Mucosa of stomach (tissue), 1 donor: Measurements from ENCODE around the gene NUP98.

Experiments
- H3K27me3 ChIP-seq: one replicate; pipeline ENCODE4 v1.7.0; 2013; ENCODE audit warnings: mild to moderate bottlenecking, low read length; ENCODE audit not compliant: control insufficient read depth, insufficient read depth
- H3K36me3 ChIP-seq: one replicate; pipeline ENCODE4 v1.7.0; 2013; ENCODE audit warnings: low read length; ENCODE audit not compliant: control insufficient read depth, insufficient read depth
- H3K4me1 ChIP-seq: one replicate; pipeline ENCODE4 v1.7.0; 2013; ENCODE audit warnings: mild to moderate bottlenecking, low read length; ENCODE audit not compliant: control insufficient read depth, insufficient read depth
- H3K4me3 ChIP-seq: one replicate; pipeline ENCODE4 v1.7.0; 2013; ENCODE audit warnings: low read length
- H3K9ac ChIP-seq: one replicate; pipeline ENCODE4 v1.7.0; 2013; ENCODE audit warnings: mild to moderate bottlenecking, low read length, moderate library complexity
- H3K9me3 ChIP-seq: one replicate; pipeline ENCODE4 v1.7.0; 2013; ENCODE audit warnings: mild to moderate bottlenecking, low read length, moderate library complexity; ENCODE audit not compliant: control insufficient read depth
- donor health status: Pancreatic carcinoma.

Gene NUP98

GRCh38 chr11:3797329-3798090 lies at the start of gene NUP98:
Gene NUP98, minus strand, starts transcription at chr11:3797554. Its CDS starts 15,437 bp downstream, at chr11:3782117.
- peak within 1 kb of the TSS; percentile 82 for H3K4me3 ChIP-seq
- no peaks in the 10 kb centered on the region for H3K27me3 ChIP-seq
- no peaks in the 10 kb centered on the region for H3K9me3 ChIP-seq
- H3K4me1 ChIP-seq = peaks cover 18% of the 10 kb centered on the region
- H3K36me3 ChIP-seq = no peaks in the 10 kb centered on the region
- peak within 1 kb of the TSS; percentile 98 for H3K9ac ChIP-seq

GRCh38 chr11:3845670-3846069 lies 48.3 kb upstream of the NUP98 start:
- no peaks in the 10 kb centered on the region for H3K27me3 ChIP-seq
- peaks cover 5% of the 10 kb centered on the region for H3K4me1 ChIP-seq
- H3K9me3 ChIP-seq = no peaks in the 10 kb centered on the region
- H3K36me3 ChIP-seq = no peaks in the 10 kb centered on the region
- H3K9ac ChIP-seq = no peak overlapping the region
- H3K4me3 ChIP-seq = no peak overlapping the region

GRCh38 chr11:3845246-3845645 lies 47.9 kb upstream of the NUP98 start:
- Histone ChIP-seq H3K4me3 (no peak overlapping the region), H3K4me1 (peaks cover 5% of the 10 kb centered on the region), H3K36me3 (no peaks in the 10 kb centered on the region), H3K9me3 (no peaks in the 10 kb centered on the region), H3K27me3 (no peaks in the 10 kb centered on the region), H3K9ac (no peak overlapping the region)

GRCh38 chr11:3843326-3843725 lies 46.0 kb upstream of the NUP98 start:
- no peaks in the 10 kb centered on the region for H3K9me3 ChIP-seq
- peaks cover 5% of the 10 kb centered on the region for H3K4me1 ChIP-seq
- no peaks in the 10 kb centered on the region for H3K36me3 ChIP-seq
- H3K4me3 ChIP-seq = no peak overlapping the region
- H3K27me3 ChIP-seq = no peaks in the 10 kb centered on the region
- H3K9ac ChIP-seq = no peak overlapping the region

- no peaks in the 10 kb centered on the region for H3K27me3 ChIP-seq
- H3K9me3 ChIP-seq = no peaks in the 10 kb centered on the region
- peaks cover 15% of the 10 kb centered on the region for H3K4me1 ChIP-seq
- peak overlapping the region; percentile 88 for H3K9ac ChIP-seq
- peak overlapping the region; percentile 58 for H3K4me3 ChIP-seq
- no peaks in the 10 kb centered on the region for H3K36me3 ChIP-seq
Observed at GRCh38 chr11:3841426-3842350, 44.3 kb upstream of the NUP98 start.

- Histone ChIP-seq H3K4me3 (peak within 1 kb of the TSS; percentile 58), H3K4me1 (peaks cover 15% of the 10 kb centered on the region), H3K9me3 (no peaks in the 10 kb centered on the region), H3K27me3 (no peaks in the 10 kb centered on the region), H3K36me3 (no peaks in the 10 kb centered on the region), H3K9ac (peak within 1 kb of the TSS; percentile 88)
Observed at GRCh38 chr11:3840870-3841425, 43.6 kb upstream of the NUP98 start, which contains the start of gene RHOG. Gene RHOG, minus strand, starts transcription at chr11:3840959. Its CDS starts 12,821 bp downstream, at chr11:3828138.

- H3K4me3 ChIP-seq = peak overlapping the region; percentile 33
- H3K27me3 ChIP-seq = no peaks in the 10 kb centered on the region
- H3K36me3 ChIP-seq = no peaks in the 10 kb centered on the region
- H3K4me1 ChIP-seq = peaks cover 20% of the 10 kb centered on the region
- peak overlapping the region; percentile 75 for H3K9ac ChIP-seq
- H3K9me3 ChIP-seq = no peaks in the 10 kb centered on the region
Observed at GRCh38 chr11:3840004-3840869, 42.9 kb upstream of the NUP98 start.

GRCh38 chr11:3838504-3838903 lies 41.1 kb upstream of the NUP98 start:
- Histone ChIP-seq H3K27me3 (no peaks in the 10 kb centered on the region), H3K9me3 (no peaks in the 10 kb centered on the region), H3K9ac (no peak overlapping the region), H3K4me3 (no peak overlapping the region), H3K4me1 (peaks cover 29% of the 10 kb centered on the region), H3K36me3 (no peaks in the 10 kb centered on the region)

GRCh38 chr11:3837793-3838192 lies 40.4 kb upstream of the NUP98 start:
- H3K9ac ChIP-seq = no peak overlapping the region
- peaks cover 33% of the 10 kb centered on the region for H3K4me1 ChIP-seq
- no peak overlapping the region for H3K4me3 ChIP-seq
- no peaks in the 10 kb centered on the region for H3K36me3 ChIP-seq
- no peaks in the 10 kb centered on the region for H3K27me3 ChIP-seq
- H3K9me3 ChIP-seq = no peaks in the 10 kb centered on the region

- Histone ChIP-seq H3K4me1 (peaks cover 40% of the 10 kb centered on the region), H3K36me3 (no peaks in the 10 kb centered on the region), H3K9me3 (no peaks in the 10 kb centered on the region), H3K27me3 (no peaks in the 10 kb centered on the region), H3K9ac (peak overlapping the region; percentile 17), H3K4me3 (no peak overlapping the region)
Observed at GRCh38 chr11:3836903-3837302, 39.5 kb upstream of the NUP98 start.

GRCh38 chr11:3835751-3836150 lies 38.4 kb upstream of the NUP98 start:
- peaks cover 38% of the 10 kb centered on the region for H3K4me1 ChIP-seq
- H3K4me3 ChIP-seq = no peak overlapping the region
- no peaks in the 10 kb centered on the region for H3K27me3 ChIP-seq
- H3K36me3 ChIP-seq = no peaks in the 10 kb centered on the region
- no peak overlapping the region for H3K9ac ChIP-seq
- no peaks in the 10 kb centered on the region for H3K9me3 ChIP-seq
